ENCODE data around the gene SH3BGRL2. TPM values are rescaled to one million over a fixed set of nuclear protein-coding genes. Genes with fewer than 3 reads are reported as not detected.
"Not testable (repeated sequence)": the region's sequence is repeated elsewhere in the genome, so short reads cannot be mapped to it uniquely, and the experiment has no call there.

Gene SH3BGRL2
- total RNA-seq, 1 experiment from 2014 or later = 11.8 TPM

- Histone ChIP-seq H4K5ac (ENCODE audit: insufficient read length, low read depth, low read length) (no peak overlapping the region), H2BK5ac (ENCODE audit: insufficient read length, low read length) (no peak overlapping the region), H3K4ac (ENCODE audit: low read depth, low read length) (no peak overlapping the region), H3T11ph (ENCODE audit: low read length) (no peak overlapping the region), H2BK12ac (ENCODE audit: insufficient read length, low read depth, low read length) (no peak overlapping the region), H2BK20ac (ENCODE audit: low read depth, low read length, poor library complexity, severe bottlenecking) (no peak overlapping the region), H4K8ac (replicated peaks; ENCODE audit: insufficient read length, low read depth, low read length) (no peak overlapping the region), H4K20me1 (ENCODE audit: control insufficient read depth, insufficient read depth, insufficient read length) (no peaks in the 10 kb centered on the region), H2AFZ (ENCODE audit: low read length) (no peak overlapping the region), H3K4me2 (ENCODE audit: insufficient read depth, insufficient read length, low read length) (no peak overlapping the region), H3K14ac (ENCODE audit: insufficient read depth, low read length) (no peak overlapping the region), H2BK120ac (ENCODE audit: low read depth, low read length, poor library complexity, severe bottlenecking) (no peak overlapping the region), H3K56ac (ENCODE audit: insufficient read length, low read depth, low read length) (no peak overlapping the region), H3K23ac (ENCODE audit: insufficient read length, low read depth, low read length) (no peak overlapping the region), H3K27me3 (ENCODE audit: insufficient read depth, low read length) (no peaks in the 10 kb centered on the region), H3K4me1 (ENCODE audit: insufficient read depth, low read length) (no peaks in the 10 kb centered on the region), H3K79me1 (ENCODE audit: insufficient read depth, low read depth, low read length, poor library complexity, severe bottlenecking) (no peaks in the 10 kb centered on the region), H3K9me3 (ENCODE audit: control insufficient read depth, low read depth, low read length) (no peaks in the 10 kb centered on the region), H3K18ac (ENCODE audit: insufficient read length, low read depth, low read length) (no peak overlapping the region), H4K91ac (ENCODE audit: insufficient read length, low read depth, low read length) (no peak overlapping the region), H3K23me2 (ENCODE audit: insufficient read length, low read depth, low read length, poor library complexity, severe bottlenecking) (no peaks in the 10 kb centered on the region), H2BK15ac (ENCODE audit: low read depth, low read length) (no peak overlapping the region), H2AK5ac (ENCODE audit: insufficient read length, low read length) (no peak overlapping the region), H3K27ac (ENCODE audit: insufficient read length, low read depth, low read length) (no peak overlapping the region), H3K79me2 (ENCODE audit: insufficient read depth, low read length) (no peaks in the 10 kb centered on the region), H3K9ac (ENCODE audit: extremely low read depth, insufficient read length, low read length) (no peak overlapping the region)
- DNase-seq = no peak
- no peaks in the 10 kb centered on the region for H3K36me3 Mint-ChIP-seq (ENCODE audit: insufficient read depth in 1 of 3, low read depth in 3 of 3)
- whole genome bisulfite sequencing (ENCODE audit: extremely low coverage, insufficient read length, low lambda C conversion rate) = no CpG with 5 or more reads among the region's 1 CpG
- no peaks in the 10 kb centered on the region for H3K9me3 Mint-ChIP-seq
- TF ChIP-seq, protein P1, sequence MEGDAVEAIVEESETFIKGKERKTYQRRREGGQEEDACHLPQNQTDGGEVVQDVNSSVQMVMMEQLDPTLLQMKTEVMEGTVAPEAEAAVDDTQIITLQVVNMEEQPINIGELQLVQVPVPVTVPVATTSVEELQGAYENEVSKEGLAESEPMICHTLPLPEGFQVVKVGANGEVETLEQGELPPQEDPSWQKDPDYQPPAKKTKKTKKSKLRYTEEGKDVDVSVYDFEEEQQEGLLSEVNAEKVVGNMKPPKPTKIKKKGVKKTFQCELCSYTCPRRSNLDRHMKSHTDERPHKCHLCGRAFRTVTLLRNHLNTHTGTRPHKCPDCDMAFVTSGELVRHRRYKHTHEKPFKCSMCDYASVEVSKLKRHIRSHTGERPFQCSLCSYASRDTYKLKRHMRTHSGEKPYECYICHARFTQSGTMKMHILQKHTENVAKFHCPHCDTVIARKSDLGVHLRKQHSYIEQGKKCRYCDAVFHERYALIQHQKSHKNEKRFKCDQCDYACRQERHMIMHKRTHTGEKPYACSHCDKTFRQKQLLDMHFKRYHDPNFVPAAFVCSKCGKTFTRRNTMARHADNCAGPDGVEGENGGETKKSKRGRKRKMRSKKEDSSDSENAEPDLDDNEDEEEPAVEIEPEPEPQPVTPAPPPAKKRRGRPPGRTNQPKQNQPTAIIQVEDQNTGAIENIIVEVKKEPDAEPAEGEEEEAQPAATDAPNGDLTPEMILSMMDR (conservative IDR thresholded peaks at IDR 0.05) = no peak
- H3K4me1 Mint-ChIP-seq = peaks cover 5 to 8% of the 10 kb centered on the region in 2 experiments; a peak in 3 of 4 replicates
- H3K27ac Mint-ChIP-seq = no peak overlapping the region
- no peak overlapping the region for H3K4me3 Mint-ChIP-seq
- H3K27me3 Mint-ChIP-seq (ENCODE audit: low read depth) = no peaks in the 10 kb centered on the region; the same call in 1 of the 2 replicates
These were observed 13.6 kb upstream of the SH3BGRL2 start for GRCh38 chr6:79617518-79617941.

DNA sequence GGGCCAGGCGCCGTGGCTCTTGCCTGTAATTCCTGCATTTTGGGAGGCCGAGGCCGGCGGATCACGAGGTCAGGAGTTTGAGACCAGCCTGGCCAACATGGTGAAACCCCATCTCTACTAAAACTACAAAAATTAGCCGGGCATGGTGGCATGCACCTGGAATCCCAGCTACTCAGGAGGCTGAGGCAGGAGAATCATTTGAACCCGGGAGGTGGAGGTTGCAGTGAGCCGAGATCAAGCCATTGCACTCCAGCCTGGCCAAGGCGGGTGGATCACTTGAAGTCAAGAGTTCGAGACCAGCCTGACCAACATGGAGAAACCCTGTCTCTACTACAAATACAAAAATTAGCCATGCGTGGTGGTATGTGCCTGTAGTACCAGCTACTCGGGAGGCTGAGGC, 12.7 kb upstream of the SH3BGRL2 start:
- no CpG with 5 or more reads among the region's 13 CpGs for WGBS (ENCODE audit: extremely low coverage, insufficient read length, low lambda C conversion rate)
- H2BK20ac ChIP-seq (ENCODE audit: low read depth, low read length, poor library complexity, severe bottlenecking); H4K91ac ChIP-seq (ENCODE audit: insufficient read length, low read depth, low read length); H3K14ac ChIP-seq (ENCODE audit: insufficient read depth, low read length); H3K18ac ChIP-seq (ENCODE audit: insufficient read length, low read depth, low read length); H4K5ac ChIP-seq (ENCODE audit: insufficient read length, low read depth, low read length); H2BK15ac ChIP-seq (ENCODE audit: low read depth, low read length); H3T11ph ChIP-seq (ENCODE audit: low read length); H2BK12ac ChIP-seq (ENCODE audit: insufficient read length, low read depth, low read length); H2BK5ac ChIP-seq (ENCODE audit: insufficient read length, low read length); H3K79me1 ChIP-seq (ENCODE audit: insufficient read depth, low read depth, low read length, poor library complexity, severe bottlenecking); H3K23ac ChIP-seq (ENCODE audit: insufficient read length, low read depth, low read length); H3K9ac ChIP-seq (ENCODE audit: extremely low read depth, insufficient read length, low read length); H3K4me2 ChIP-seq (ENCODE audit: insufficient read depth, insufficient read length, low read length); H4K20me1 ChIP-seq (ENCODE audit: control insufficient read depth, insufficient read depth, insufficient read length); H2AFZ ChIP-seq (ENCODE audit: low read length); H3K9me3 Mint-ChIP-seq; H3K56ac ChIP-seq (ENCODE audit: insufficient read length, low read depth, low read length); H3K4ac ChIP-seq (ENCODE audit: low read depth, low read length); H3K79me2 ChIP-seq (ENCODE audit: insufficient read depth, low read length); H3K36me3 Mint-ChIP-seq (ENCODE audit: insufficient read depth in 1 of 3, low read depth in 3 of 3); H2AK5ac ChIP-seq (ENCODE audit: insufficient read length, low read length); H3K23me2 ChIP-seq (ENCODE audit: insufficient read length, low read depth, low read length, poor library complexity, severe bottlenecking); H2BK120ac ChIP-seq (ENCODE audit: low read depth, low read length, poor library complexity, severe bottlenecking); H3K27me3 ChIP-seq (ENCODE audit: insufficient read depth, low read length); H3K4me3 Mint-ChIP-seq; DNase-seq; H3K27ac ChIP-seq (ENCODE audit: insufficient read length, low read depth, low read length); H3K27me3 Mint-ChIP-seq (ENCODE audit: low read depth); H3K4me1 ChIP-seq (ENCODE audit: insufficient read depth, low read length); H3K4me1 Mint-ChIP-seq; H3K9me3 ChIP-seq (ENCODE audit: control insufficient read depth, low read depth, low read length); H3K27ac Mint-ChIP-seq; H4K8ac ChIP-seq (replicated peaks; ENCODE audit: insufficient read length, low read depth, low read length): not testable (repeated sequence)

Data from H9 (cell line).